Measurements from ENCODE around the gene FAM90A26. TPM values are rescaled to one million over a fixed set of nuclear protein-coding genes. Genes with fewer than 3 reads are reported as not detected.

Gene FAM90A26
- not detected in 2 replicates for total RNA-seq

GRCh38 chr4:9169791-9170459 is at the start of gene FAM90A26:
FAM90A26 (plus strand) TSS chr4:9170409; CDS start chr4:9173173, 2,764 bp downstream.

DNA sequence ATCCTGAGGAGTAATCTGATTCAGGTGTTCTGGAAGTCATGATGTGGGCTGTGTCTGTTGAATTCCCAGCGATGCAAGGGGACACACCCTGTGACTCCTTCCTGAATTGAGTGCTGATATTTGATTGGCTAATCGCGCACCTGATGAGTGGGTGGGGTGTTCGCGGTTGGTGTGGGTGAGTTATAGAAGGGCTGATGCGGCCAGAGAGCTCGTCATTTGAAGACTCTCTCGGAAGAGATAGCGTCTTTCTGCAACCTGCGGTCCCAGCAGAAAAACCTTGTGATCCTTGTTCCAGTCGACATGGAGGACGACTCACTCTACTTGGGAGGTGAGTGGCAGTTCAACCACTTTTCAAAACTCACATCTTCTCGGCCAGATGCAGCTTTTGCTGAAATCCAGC is 40.1 kb downstream of the FAM90A26 start, which contains the start of gene USP17L10:
USP17L10 (plus strand) TSS at position 301 of the 400 bp plus-strand sequence; CDS start at position 301, 0 bp downstream.

DNA sequence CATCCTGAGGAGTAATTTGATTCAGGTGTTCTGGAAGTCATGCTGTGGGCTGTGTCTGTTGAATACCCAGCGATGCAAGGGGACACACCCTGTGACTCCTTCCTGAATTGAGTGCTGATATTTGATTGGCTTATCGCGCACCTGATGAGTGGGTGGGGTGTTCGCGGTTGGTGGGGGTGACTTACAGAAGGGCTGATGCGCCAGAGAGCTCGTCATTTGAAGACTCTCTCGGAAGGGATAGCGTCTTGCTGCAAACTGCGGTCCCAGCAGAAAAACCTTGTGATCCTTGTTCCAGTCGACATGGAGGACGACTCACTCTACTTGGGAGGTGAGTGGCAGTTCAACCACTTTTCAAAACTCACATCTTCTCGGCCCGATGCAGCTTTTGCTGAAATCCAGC is 44.9 kb downstream of the FAM90A26 start, which contains the start of gene USP17L11:
USP17L11 (plus strand) TSS at position 301 of the 400 bp plus-strand sequence; CDS start at position 301, 0 bp downstream.

GRCh38 chr4:9219852-9220251 is 49.6 kb downstream of the FAM90A26 start, which contains the start of gene USP17L12:
USP17L12 (plus strand) TSS chr4:9220152; CDS start chr4:9220152, 0 bp downstream.

GRCh38 chr4:9224596-9224995 is 54.4 kb downstream of the FAM90A26 start, which contains the start of gene USP17L13:
USP17L13 (plus strand) TSS chr4:9224896; CDS start chr4:9224896, 0 bp downstream.

Other genes with a start within 250 kb of the FAM90A26 start
- not detected in 2 replicates for gene USP17L10, start 40.2 kb downstream of the FAM90A26 start, total RNA-seq
- gene USP17L11, start 45.0 kb downstream of the FAM90A26 start, total RNA-seq: not detected in 2 replicates
- gene USP17L12, start 49.7 kb downstream of the FAM90A26 start, total RNA-seq: not detected in 2 replicates
- not detected in 2 replicates for gene USP17L13, start 54.5 kb downstream of the FAM90A26 start, total RNA-seq
- gene USP17L15, start 64.0 kb downstream of the FAM90A26 start, total RNA-seq: not detected in 2 replicates
- gene USP17L17, start 73.5 kb downstream of the FAM90A26 start, total RNA-seq: not detected in 2 replicates
- gene USP17L18, start 78.2 kb downstream of the FAM90A26 start, total RNA-seq: not detected in 2 replicates
- not detected in 2 replicates for gene USP17L19, start 83.0 kb downstream of the FAM90A26 start, total RNA-seq
- gene USP17L20, start 87.7 kb downstream of the FAM90A26 start, total RNA-seq: not detected in 2 replicates
- not detected in 2 replicates for gene USP17L21, start 92.5 kb downstream of the FAM90A26 start, total RNA-seq
- gene USP17L22, start 97.2 kb downstream of the FAM90A26 start, total RNA-seq: not detected in 2 replicates
- not detected in 2 replicates for gene USP17L24, start 154.8 kb downstream of the FAM90A26 start, total RNA-seq
- gene USP17L25, start 159.5 kb downstream of the FAM90A26 start, total RNA-seq: not detected in 2 replicates
- not detected in 2 replicates for gene USP17L26, start 164.2 kb downstream of the FAM90A26 start, total RNA-seq
- gene USP17L5, start 169.0 kb downstream of the FAM90A26 start, total RNA-seq: not detected in 2 replicates
- gene USP17L27, start 173.7 kb downstream of the FAM90A26 start, total RNA-seq: not detected in 2 replicates
- not detected in 2 replicates for gene USP17L28, start 178.5 kb downstream of the FAM90A26 start, total RNA-seq
- not detected in 2 replicates for gene USP17L29, start 183.2 kb downstream of the FAM90A26 start, total RNA-seq
- gene USP17L30, start 192.7 kb downstream of the FAM90A26 start, total RNA-seq: not detected in 2 replicates